HG03039 (cell line): Measurements from ENCODE around the gene MYO1A.
"Not testable (repeated sequence)": the region's sequence is repeated elsewhere in the genome, so short reads cannot be mapped to it uniquely, and the experiment has no call there.

Source experiments
- ATAC-seq: cut with Tn5 transposase; IDR thresholded peaks from one replicate; pipeline ENCODE4 v1.9.1; 2021; ENCODE audit warnings: mild to moderate bottlenecking, moderate library complexity; ENCODE audit not compliant: unreplicated experiment

MYO1A gene

GRCh38 chr12:57087691-57088353 is 37.9 kb upstream of the MYO1A start:
- ATAC-seq = peak; percentile 21

- peak; percentile 31 for ATAC-seq
Observed at GRCh38 chr12:57087010-57087690, 37.2 kb upstream of the MYO1A start.

DNA sequence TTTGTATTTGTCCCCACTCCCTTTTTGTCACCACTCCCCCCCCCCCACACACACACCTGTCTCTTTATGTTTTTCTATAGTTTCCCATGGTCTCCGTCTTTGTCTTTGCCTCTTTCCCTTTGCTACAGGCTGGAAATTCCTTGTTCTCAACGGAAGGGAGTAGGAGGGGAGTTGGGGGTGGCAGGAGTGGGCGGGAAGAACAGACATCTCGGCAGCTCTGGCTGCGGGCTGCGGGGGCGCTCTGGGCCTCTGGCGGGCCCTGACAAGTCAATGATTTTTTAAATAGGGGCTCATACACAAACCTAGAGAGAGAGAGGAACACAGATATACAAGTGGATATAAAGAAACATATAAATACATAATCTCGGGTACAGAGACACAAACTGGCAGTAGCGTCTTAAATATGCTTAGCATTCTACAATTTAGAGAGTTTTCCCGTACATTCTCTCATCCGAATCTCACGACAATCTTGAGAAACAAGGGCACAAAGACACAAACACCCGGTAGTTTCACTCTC is 36.6 kb upstream of the MYO1A start:
- no peak for ATAC-seq

GRCh38 chr12:57085999-57086492 is 36.1 kb upstream of the MYO1A start:
- no peak for ATAC-seq

- ATAC-seq = no peak
Observed at GRCh38 chr12:57080855-57081254, 30.9 kb upstream of the MYO1A start.

GRCh38 chr12:57079821-57080220 is 29.9 kb upstream of the MYO1A start:
- ATAC-seq = no peak

- ATAC-seq = peak; percentile 94
Observed at GRCh38 chr12:57078519-57079404, 28.8 kb upstream of the MYO1A start, which contains the start of gene NEMP1. Gene NEMP1, minus strand, starts transcription at chr12:57078791. Its CDS starts 46 bp downstream, at chr12:57078745.

DNA sequence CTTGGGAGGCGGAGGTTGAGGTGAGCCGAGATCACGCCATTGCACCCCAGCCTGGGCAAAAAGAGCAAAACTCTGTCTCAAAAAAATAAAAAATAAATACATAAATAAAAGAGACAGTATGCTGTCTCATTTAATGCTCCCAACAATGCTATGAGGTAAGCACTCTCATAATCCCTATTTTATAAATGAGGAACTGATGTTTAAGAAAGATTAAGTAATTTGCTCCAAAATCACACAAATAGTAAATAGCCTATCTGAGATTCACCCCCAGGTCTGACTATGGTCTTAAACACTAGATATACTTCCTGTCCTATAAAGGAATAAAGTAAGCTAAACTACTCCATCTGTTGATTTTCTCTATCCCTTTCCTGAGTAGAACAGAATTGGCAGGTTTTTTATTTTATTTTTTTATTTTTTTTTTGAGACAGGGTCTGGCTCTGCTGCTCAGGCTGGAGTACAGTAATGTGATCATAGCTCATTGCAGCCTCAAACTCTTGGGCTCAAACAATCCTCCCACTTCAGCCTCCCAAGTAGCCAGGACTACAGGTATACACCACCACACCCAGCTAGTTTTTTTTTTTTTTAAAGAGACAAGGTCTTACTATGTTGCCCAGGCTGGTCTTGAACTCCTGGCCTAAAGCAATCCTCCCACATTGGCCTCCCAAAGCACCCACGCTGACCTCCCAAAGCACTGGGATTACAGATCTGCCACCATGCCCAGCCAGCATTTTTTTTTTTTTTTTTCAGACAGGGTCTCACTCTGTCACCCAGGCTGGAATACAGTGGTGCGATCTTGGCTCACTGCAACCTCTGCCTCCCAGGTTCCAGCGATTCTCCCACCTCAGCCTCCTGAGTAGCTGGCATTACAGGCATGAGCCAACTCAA is 23.9 kb upstream of the MYO1A start:
- not testable (repeated sequence) for ATAC-seq

DNA sequence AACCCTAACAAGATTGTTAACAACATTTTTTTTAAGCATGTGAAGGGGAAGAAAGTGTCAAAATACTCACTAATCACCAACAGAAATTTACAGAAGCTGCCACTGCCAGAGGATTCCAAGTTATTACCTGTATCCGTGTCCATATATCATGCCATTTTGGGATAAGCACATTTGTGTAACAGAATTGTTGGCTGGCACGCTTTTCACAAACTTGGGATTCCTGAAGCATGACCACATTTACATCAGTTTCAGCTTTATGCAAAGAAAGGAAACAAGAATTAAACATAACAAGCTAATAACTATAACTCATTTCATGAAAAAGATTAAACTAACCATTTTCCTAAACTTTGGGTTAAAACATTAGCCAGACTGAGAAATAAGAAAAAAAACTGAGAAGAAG is 22.7 kb upstream of the MYO1A start:
- no peak for ATAC-seq

GRCh38 chr12:57069523-57069922 is 19.6 kb upstream of the MYO1A start:
- no peak for ATAC-seq

GRCh38 chr12:57066245-57066644 is 16.3 kb upstream of the MYO1A start:
- ATAC-seq = no peak

DNA sequence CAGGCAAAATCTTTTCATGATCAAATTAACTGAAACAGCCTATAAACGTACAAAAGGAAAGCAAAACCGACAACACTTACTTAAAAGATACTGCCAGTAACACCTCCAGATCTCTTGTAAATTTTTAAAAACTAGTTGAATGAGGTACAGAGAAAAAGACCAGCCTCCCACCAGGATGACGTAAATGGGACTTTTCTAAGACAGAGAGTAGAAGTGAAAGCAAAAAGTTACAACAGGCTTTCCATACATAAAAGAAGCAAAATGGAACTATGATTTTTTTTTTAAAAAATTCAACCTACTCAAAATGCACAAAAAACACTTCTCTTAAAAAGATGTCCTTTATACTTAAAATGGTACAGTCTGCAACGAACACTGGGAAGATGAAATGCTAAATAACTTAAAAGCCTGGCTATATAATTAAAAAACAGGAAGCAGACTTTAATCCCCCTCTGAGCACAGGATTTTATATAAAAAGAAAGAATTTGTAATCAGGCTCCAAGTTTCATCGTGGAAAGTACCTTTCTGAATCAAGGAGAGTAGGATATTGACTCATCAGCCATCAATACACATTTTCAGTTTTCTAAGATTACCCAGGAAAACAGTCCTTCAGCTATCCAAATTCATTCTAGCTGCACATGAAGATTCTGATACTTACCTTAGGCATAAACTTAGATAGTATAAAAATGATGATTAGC is 14.2 kb upstream of the MYO1A start:
- ATAC-seq = peak; percentile 59

DNA sequence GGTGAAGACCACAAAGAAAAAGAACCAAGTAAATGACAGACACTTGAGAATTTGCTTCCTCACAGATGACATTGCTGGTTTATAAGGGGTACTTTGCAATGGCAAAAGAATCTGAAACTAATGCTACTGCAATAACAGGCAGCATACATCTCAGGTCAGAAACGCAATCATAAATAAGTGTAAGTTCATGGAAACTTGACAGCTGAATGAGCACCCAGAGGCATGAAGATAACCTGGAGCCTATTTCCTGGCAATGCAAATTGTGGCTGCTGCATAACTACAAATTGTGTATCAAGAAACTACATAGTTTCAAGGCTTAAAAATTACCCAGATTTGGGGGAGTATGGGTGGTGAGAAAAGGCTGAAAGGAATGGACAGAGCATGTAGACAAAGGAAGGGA is 8.5 kb upstream of the MYO1A start:
- ATAC-seq = no peak

DNA sequence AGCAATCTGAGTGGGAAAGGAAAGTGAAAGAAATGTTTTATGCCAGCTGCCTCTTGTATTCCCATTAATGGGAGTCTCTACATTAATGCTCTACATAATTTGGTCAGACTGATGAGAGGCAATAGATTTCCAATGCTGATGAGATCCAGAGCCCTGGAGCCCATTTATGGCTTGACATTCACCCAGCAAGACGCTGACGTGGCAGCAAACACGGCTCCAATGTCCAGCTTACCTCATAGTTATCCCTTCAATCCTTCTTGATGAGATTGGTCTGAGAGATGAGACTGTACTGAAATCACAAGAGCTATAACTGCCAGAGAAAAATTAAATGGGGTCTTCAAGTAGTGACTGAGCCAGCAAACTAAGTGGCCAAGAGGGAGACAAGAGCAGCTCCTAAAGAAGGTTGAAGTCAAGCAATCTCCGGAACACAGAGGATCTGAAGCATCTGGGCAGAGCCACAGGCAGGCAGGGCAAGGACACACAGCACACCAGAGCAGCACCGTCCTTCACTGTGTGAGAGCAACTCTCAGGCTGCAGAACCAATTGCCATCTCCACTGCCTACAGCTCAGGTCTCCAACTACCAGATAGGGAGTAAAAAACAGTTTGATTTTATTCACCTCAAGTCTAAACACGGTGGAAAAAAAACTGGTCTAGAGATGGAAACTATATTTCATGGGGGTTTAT is 7.3 kb upstream of the MYO1A start:
- ATAC-seq = no peak

DNA sequence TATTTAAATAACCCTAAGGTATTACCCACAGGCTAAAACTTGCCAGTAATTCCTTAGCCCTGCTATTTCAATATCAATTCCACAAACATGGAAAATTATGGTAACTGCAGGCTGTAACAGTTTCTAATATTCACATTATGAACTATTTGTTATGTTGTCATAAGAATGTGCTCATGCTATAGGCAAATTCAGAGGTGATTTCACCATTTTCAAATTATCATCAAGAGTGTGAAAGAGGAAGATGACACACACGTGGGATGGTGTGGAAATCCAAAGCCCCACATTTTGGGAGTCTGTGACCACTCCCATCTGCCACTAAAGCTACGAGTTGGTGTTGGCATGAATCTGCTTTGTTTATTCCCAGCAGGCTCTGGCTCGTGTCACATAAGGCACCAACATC is 5.9 kb upstream of the MYO1A start:
- ATAC-seq = no peak

DNA sequence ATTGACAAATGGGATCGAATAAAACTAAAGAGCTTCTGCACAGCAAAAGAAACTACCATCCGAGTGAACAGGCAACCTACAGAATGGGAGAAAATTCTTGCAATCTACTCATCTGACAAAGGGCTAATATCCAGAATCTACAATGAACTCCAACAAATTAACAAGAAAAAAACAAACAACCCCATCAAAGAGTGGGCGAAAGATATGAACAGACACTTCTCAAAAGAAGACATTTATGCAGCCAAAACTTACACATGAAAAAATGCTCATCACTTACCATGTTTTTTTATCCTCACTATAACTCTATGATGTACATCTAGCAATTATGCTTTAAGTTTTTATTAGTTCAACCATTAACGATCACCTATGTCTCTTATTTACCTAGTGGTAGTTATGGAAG is 4.0 kb upstream of the MYO1A start:
- ATAC-seq = not testable (repeated sequence)

GRCh38 chr12:57053146-57053545 is 3.2 kb upstream of the MYO1A start:
- not testable (repeated sequence) for ATAC-seq

DNA sequence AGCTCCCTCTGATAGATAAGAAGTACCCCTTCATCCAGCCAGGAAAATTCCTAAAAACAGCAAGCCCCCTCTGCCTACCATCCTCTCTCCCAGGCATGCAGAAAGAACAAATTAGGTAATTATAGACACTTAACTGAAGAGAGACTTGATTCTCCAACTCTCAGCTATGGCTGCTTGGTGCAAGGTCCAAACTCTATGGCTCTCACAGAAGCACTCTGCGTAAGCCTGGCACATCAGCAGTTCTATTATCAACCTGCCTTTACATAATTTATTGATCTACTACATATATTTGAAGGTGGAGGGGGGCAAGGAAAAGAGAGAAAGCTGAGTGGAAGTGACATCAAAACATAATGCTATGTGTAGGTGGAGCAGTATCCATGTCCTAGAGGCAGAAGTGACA is 1.1 kb upstream of the MYO1A start:
- ATAC-seq = no peak

DNA sequence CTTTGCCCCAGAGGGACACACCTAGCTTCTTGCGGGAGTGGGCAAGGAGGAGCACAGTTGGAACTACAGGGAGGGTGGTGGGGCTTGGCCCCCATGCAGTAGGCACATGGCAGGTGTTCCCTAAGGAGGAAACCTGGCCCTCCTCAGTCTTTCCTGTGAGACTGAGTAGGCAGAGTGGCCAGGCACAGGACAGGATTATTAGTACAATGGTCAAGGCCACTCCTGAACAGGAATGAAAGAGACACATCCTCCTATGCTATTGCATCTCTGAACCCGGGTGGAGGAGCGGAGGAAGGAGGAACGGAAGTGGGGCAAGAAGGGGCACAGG is 846 bp downstream of the MYO1A start:
- no peak for ATAC-seq
